ENCODE data around the gene RYR3. TPM values are rescaled to one million over a fixed set of nuclear protein-coding genes. Genes with fewer than 3 reads are reported as not detected.
"Not testable (repeated sequence)": the region's sequence is repeated elsewhere in the genome, so short reads cannot be mapped to it uniquely, and the experiment has no call there.

Gene RYR3
- total RNA-seq, 4 donors from 2014 or later, result 0.65 to 7.5 (median 2.6) TPM

DNA sequence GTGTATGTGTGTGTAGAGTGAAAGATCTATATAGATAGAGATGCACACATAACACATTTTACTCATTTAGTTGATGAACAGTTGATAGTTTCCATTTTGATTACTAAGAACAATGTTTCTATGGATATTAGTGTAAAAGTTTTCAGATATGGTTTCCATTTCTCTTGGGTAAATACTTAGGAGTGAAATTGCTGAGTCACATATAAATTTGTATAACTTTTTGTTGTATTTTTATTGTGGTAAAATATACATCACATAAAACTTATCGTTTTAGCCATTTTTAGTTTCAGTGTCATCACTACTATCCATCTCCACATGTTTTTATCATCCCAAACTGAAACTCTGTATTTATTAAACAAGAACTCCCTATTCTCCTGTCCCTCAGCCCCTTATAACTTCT lies 258.3 kb downstream of the RYR3 start:
- ATAC-seq (ENCODE audit: low FRiP score), result no peak
- TF ChIP-seq, protein P1, sequence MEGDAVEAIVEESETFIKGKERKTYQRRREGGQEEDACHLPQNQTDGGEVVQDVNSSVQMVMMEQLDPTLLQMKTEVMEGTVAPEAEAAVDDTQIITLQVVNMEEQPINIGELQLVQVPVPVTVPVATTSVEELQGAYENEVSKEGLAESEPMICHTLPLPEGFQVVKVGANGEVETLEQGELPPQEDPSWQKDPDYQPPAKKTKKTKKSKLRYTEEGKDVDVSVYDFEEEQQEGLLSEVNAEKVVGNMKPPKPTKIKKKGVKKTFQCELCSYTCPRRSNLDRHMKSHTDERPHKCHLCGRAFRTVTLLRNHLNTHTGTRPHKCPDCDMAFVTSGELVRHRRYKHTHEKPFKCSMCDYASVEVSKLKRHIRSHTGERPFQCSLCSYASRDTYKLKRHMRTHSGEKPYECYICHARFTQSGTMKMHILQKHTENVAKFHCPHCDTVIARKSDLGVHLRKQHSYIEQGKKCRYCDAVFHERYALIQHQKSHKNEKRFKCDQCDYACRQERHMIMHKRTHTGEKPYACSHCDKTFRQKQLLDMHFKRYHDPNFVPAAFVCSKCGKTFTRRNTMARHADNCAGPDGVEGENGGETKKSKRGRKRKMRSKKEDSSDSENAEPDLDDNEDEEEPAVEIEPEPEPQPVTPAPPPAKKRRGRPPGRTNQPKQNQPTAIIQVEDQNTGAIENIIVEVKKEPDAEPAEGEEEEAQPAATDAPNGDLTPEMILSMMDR (IDR thresholded peaks at IDR 0.05), result no peak
- DNase-seq (ENCODE audit: low spot score), result no peak

DNA sequence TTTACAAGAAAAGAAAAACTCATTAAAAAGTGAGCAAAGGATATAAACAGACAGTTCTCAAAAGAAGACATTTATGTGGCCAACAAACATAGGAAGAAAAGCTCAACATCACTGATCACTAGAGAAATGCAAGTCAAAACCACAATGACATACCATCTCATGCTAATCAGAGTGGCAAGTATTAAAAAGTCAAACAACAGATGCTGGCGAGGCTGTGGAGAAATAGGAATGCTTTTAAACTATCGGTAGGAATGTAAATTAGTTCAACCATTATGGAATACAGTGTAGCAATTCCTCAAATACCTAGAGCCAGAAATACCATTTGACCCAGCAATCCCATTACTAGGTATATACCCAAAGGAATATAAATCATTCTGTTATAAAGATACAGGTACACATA lies 267.1 kb downstream of the RYR3 start:
- not testable (repeated sequence) for DNase-seq (ENCODE audit: low spot score); ATAC-seq (ENCODE audit: low FRiP score)

DNA sequence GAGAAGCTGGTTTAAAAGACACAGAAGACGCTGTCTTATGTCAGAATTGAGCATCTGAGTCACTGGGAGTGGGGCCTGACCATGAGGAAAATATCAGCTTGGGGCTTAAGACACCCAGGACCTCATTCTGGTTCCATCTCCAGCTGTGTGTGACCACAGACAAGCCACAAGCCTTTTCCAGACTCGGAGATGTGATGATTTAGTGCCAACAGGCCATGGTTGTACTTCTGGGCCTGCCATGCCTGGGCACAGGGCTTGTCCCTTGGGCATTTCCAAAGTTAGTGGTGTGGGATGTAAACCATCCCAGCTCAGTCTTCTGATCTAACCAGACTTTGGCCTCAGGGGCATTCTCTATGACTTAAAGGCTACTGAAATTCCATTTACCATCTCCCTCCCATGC lies 269.8 kb downstream of the RYR3 start:
- no peak for DNase-seq (ENCODE audit: low spot score)

DNA sequence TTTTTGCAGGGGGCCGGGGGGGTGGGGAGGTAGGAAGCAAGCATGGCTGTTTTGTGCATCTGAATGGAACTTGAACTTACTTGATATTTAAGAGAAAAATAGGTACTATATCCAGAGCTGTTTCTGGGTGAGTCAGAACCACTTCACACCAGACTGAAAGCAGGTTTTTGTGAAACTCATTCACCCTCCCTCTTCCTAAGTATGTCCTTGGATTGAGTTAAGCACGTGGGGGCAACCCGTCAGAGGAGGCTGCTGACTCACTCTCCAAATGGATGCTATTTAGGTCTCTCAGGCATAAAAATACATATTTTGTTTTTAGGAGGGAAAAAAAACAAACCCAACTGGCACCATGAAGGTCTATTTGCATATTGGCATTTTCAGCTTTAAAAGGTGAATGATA lies 270.3 kb downstream of the RYR3 start:
- TF ChIP-seq, protein P1 (IDR thresholded peaks at IDR 0.05), result no peak
- no peak for ATAC-seq (ENCODE audit: low FRiP score)
- no peak for DNase-seq (ENCODE audit: low spot score)

More for the DNA sequence above, 269.8 kb downstream of the RYR3 start:
- TF ChIP-seq, protein P1 (IDR thresholded peaks at IDR 0.05), result no peak
- no peak for ATAC-seq (ENCODE audit: low FRiP score)

DNA sequence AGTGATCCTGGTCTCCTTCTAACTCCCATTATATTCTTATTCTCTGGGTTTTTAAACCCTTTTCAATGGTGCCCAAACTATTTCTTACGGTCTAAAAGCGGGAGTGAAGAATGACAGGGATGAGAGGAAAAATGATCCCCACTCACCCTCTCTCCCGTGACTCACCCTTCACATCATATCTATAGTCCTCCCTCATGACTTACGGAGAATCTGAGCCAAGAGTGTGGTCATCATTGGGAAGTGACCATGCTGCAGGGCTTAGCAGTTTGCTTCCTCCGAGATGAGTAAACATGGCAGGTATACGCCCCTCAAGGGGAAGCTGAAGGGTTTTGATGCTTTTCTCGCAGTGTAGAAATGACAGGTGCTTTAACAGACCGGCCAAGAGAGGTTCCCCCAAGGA lies 274.0 kb downstream of the RYR3 start:
- no peak for DNase-seq (ENCODE audit: low spot score)
- TF ChIP-seq, protein P1 (IDR thresholded peaks at IDR 0.05), result no peak
- no peak for ATAC-seq (ENCODE audit: low FRiP score)

DNA sequence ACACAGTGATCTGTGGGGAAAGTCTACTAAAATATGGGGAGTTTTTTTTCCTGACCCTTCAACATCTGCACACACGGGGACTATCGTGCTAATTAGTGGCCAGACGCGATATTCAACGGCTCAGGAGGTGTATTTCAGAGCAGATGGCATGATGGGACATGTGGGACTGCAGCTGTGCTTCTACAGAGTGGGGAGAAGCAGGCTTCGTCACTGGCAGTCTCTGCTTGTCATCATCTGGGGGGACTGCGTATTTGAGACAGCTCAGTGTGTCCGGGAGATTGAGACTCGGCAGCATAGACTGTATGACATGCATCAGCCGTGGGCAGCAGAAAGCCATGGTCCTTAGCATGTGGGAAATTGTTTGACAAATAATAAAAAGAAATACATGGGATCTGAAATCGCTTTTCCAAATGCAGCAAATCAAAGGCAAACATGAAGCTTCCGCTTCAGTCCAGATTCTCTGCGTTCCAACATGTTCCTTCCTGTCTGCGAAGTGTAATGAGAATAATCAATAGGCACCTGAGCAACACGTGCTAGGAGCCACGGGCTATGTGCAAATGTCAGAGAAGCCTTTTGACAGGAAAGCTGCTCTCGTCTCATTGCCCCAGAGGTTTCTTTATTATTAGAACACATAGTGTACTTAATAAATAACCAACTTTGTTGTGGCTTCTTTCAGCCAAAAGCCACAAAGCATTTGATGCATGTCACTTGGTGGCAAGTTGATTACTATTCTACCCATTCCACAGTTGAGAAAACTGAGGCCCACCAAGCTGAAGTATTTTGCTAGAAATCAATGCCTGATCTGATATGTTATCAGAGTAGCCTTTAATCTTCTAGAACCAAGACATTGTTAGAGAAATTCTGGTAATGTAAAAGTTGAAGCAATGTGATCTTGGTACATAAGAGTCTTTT lies 276.3 kb downstream of the RYR3 start:
- DNase-seq (ENCODE audit: low spot score) (no peak), ATAC-seq (ENCODE audit: low FRiP score) (no peak)
- TF ChIP-seq, protein P1 (IDR thresholded peaks at IDR 0.05), result no peak

DNA sequence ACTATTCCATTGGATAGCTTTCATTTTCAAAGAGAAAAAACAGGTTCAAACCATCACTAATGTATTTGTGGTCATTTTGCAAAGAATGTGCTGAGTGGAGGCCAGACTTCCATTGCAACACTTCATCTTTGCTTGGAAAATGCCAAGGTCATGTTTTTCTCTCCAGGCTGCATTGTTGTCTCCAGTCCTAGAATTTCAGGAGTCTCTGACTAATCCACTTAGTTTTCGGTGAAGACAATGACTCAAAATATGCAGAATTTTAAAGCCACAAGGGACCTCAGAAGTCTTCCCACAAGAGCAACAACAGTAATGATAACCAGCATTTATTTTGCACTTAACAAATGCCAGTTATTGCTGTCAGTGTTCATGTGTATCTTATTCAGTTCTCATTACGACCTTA lies 277.0 kb downstream of the RYR3 start:
- ATAC-seq (ENCODE audit: low FRiP score) (no peak), DNase-seq (ENCODE audit: low spot score) (no peak)
- TF ChIP-seq, protein P1 (IDR thresholded peaks at IDR 0.05), result no peak
